T47D (cell line): ENCODE results near the gene KCNAB1.
"Not testable (repeated sequence)": the region's sequence is repeated elsewhere in the genome, so short reads cannot be mapped to it uniquely, and the experiment has no call there.

Experiments
- DNase-seq, 2 experiments: peaks; one replicate each; pipeline versions ENCODE4 v3.0.0 to v3.0.0-alpha.2; 2011 to 2012; ENCODE audit warnings: low read depth in 1 of 2, low spot score in 1 of 2
- JUND ChIP-seq: IDR thresholded peaks from 2 replicates; pipeline ENCODE4 v1.6.1; 2012; ENCODE audit warnings: low read depth
- in situ Hi-C: cut with HindIII; loops from 2 replicates; pipeline ENCODE4 v1.10.0; 2016; ENCODE audit warnings: low sequenced_read_pairs, low pct_unique_long_range_greater_than_20kb

The KCNAB1 gene

GRCh38 chr3:156189927-156190326 lies 69.5 kb downstream of the KCNAB1 start:
- no peak for DNase-seq
- TF ChIP-seq JUND = no peak
- in situ Hi-C loops = no loop called here

DNA sequence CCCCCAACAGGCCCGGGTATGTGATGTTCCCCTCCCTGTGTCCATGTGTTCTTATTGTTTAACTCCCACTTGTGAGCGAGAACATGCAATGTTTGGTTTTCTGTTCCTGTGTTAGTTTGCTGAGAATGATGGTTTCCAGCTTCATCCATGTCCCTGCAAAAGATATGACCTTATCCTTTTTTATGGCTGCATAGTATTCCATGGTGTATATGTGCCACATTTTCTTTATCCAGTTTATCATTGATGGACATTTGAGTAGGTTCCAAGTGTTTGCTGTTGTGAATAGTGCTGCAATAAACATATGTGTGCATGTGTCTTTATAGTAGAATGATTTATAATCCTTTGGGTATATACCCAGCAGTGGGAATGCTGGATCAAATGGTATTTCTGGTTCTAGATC lies 74.6 kb downstream of the KCNAB1 start:
- DNase-seq, in situ Hi-C loops: not testable (repeated sequence)

DNA sequence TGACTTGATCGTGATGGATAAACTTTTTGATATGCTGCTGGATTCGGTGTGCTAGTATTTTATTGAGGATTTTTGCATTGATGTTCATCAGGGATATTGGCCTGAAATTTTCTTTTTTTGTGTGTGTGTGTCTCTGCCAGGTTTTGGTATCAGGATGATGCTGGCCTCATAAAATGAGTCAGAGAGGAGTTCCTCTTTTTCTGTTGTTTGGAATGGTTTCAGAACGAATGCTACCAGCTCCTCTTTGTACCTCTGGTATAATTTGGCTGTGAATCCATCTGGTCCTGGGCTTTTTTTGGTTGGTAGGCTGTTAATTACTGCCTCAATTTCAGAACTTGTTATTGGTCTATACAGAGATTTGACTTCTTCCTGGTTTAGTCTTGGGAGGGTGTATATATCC lies 76.8 kb downstream of the KCNAB1 start:
- DNase-seq, in situ Hi-C loops: not testable (repeated sequence)

DNA sequence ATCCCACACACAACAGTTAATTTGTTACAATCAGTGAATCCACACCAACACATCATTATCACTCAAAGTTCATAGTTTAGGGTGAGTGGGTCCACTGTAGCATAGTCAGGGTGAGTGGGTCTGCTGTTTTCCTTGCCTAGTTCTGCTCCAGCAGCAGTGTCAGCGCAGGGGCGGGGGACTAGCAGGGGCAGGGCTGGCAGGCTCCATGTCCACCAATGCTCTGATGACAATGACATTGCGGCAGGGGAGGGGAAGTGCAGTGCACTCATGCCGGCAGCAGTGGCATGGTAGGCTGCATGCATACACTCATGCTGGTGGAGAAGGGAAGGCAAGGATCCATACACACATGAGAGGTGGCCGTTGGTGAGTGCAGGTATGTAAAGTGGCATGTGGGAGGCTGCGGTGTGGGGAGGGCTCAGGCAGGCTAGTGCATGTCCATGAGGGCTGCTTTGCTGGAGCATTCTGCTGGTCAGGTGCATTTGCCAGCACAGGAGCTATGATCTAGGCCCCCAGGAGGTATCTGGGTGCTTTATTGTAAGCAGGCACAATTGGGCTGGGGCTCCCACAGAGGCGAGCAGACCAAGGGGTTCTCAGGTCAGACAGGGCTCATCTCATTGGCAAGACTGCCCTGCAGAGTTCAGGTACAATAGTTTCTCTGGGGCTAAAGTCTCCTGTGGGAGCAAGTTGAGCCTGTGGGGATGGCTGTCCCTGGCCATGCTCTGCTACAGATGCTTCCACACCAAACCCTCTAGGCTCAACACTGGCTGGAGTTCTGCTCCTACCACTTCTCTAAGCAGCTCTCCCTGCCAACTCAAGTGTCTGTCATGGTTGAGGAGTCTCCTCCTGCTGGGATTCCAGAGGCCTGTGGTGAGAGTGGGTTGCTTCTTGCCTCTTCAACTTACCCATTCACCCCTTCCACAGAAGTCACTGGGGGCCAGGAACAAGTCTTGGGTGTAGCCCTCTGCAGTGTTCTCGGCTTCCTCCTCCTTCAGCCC lies 81.3 kb downstream of the KCNAB1 start:
- TF ChIP-seq JUND = no peak
- in situ Hi-C loops = no loop called here
- no peak for DNase-seq

GRCh38 chr3:156206157-156206556 lies 85.8 kb downstream of the KCNAB1 start:
- no peak for DNase-seq
- in situ Hi-C loops = no loop called here
- no peak for TF ChIP-seq JUND

DNA sequence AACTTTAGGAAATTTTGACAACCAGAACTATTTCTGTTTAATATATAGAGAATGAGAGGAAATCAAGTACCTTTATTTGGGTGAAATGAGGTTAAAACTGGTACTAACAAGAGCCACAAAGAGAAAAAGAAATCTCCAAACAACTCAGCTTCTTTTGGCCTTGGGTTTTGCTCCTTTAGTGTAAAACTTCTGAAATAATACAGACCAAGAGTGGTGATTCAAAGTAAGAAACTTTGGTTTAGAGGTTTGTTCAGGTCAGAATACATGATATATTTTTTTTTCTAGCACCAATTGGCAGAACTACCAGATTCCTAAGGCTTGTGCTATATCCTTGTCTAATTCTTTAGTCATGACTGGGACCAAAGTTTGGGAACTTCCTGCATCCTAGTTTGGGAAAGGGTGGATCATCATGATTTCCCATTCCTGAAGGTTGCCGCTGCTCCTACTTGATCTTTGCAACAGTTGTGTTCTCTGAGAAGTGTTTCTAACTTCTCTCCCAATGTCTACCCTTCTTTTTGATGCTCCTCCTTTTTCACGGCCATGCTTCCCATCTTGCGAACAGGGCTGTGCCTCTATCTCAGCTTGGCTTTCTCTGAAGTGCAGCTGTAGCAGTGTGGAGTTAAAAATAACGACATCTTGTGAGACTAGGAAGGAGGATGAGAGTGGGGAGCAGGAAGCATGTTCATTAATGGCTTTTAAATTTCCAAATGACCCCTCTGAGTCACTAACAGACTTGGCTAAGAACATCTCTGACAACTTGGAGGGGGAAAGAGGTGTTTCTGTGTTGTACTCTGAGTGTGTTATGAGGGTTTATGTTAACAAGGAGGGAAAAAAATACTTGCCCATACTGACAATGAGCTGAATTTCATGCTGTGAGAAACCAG lies 87.7 kb downstream of the KCNAB1 start:
- DNase-seq = no peak
- in situ Hi-C loops = no loop called here
- TF ChIP-seq JUND = no peak

GRCh38 chr3:156209631-156210335 lies 89.4 kb downstream of the KCNAB1 start:
- no peak for DNase-seq
- no peak for TF ChIP-seq JUND
- in situ Hi-C loops = no loop called here

DNA sequence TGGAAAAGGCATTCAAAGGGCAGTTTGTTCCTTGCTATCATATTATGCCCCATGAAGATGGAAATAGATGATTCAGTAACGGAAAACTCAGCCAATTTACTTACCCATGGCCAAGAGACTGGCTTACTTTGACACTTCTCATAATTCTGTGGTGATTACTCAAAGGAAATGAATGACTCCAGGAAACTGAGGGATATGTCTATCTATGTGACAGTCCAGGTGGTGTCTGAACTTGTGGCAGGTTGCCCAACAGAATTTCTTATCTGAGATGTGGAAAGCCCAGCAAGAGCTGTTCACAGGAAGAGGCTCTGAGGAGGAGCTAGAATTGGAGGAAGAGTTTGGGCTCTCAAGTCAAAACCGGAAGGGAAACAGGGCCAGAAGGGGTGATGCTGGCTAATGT lies 91.2 kb downstream of the KCNAB1 start:
- in situ Hi-C loops = no loop called here
- DNase-seq = no peak
- TF ChIP-seq JUND = no peak

DNA sequence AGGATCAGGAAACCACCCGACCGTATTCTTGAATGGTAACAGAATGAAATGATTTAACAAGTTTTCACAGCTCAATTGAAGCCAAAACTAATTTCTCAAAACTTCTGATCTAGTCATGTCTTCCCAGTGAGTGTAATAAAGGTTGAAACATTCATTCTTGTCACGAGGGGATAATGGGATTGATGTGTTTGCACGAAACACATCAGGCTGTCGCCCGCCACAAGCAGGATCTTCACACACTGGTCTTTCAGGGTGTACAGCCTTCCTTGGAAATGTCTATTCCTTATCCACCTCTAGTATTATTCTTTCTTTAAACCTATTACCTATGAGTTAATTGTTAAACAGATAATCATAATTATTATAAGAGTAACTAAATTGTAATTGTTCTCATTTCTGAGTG lies 94.3 kb downstream of the KCNAB1 start:
- no peak for TF ChIP-seq JUND
- in situ Hi-C loops = no loop called here
- no peak for DNase-seq

DNA sequence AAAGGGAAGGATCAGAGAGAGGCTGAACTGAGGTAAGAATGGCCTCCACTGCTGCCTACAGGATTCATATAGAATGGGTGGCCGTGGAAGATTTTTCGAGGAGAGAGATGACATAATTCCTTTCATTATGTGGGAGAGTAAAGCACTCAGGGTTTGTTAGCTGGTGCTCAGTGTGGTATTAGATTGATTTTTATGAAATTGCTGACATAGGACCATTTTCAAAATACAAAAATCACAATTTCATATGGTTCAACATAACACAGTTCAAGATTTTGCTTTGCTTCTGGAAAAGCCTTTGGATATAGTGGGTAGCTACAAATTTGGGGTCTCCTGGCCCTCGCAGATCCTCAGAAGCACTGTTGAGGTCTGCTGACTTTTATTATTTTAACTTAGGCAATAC lies 95.4 kb downstream of the KCNAB1 start:
- TF ChIP-seq JUND = no peak

DNA sequence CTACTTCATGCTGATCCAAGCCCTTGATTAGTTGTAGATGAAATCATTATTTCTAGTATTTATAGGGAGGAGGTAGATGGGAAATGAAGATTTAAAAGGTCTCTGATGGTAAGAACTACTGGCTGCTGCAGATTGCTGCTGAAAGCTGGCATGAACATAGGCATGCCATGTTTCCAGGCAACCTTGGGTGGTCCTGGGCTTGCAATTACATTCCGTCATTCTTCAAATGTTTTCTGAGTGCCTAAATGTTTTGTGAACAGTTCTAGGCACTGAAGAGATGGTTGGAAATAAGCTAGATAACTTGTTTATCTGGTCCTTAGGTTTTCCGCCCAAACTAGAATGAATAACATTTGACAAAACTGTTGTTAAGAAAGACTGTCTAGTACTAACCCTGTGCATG lies 95.8 kb downstream of the KCNAB1 start:
- no peak for TF ChIP-seq JUND
- DNase-seq = no peak
- in situ Hi-C loops = no loop called here

More for the DNA sequence above, 95.4 kb downstream of the KCNAB1 start:
- DNase-seq = no peak
- in situ Hi-C loops = no loop called here

GRCh38 chr3:156216852-156217251 lies 96.5 kb downstream of the KCNAB1 start:
- peak in 1 of 2 experiments; percentile 67 for DNase-seq
- TF ChIP-seq JUND = no peak
- in situ Hi-C loops = no loop called here
